Measurements from ENCODE around the gene TXNDC8.

Gene TXNDC8

DNA sequence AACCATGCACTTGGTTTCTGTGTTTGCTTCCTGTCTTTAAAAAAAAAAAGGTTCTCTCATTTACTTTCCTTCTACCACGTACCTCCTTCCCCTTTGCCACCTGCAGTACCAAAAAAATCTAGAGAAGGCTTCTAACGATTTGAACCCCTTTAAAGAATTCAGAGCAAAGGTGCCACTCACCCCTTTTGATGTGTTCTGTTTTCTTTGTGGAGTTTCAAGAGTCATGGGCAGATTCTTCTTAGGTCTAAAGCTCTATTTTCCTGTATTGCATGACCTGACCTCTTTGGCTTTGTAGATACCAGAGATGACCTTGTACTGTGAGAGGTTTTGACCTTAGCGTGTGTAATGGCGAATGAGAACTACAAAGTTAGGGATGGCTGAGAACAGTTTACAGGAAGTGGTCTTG, 29.0 kb downstream of the TXNDC8 start:
- H3K27ac ChIP-seq (ENCODE audit: low read depth in 2 of 2, low read length in 2 of 2), result no peak overlapping the region
- H3K4me3 ChIP-seq (ENCODE audit: low read length in 2 of 2), result peak overlapping the region in 1 of 2 donors; percentile 20

DNA sequence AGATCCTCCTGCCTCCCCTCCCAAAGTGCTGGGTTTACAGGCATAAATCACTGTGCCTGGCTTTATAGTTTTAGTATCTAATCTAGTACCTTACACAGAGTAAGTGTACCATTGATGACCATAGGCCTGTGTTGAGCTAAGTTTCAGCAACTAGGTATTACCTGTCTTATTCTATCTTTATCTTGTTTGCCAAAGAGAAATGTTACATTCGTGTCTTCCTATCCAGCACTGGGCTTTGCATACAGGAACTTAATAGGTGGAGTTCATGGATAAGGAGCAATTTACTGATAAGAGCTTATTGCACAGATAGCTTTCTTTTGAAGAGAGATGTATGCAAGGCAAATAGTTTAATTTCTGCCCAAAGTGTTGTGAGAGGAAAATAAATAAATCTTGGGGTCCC, 30.5 kb downstream of the TXNDC8 start:
- H3K9me3 ChIP-seq (ENCODE audit: control insufficient read depth in 2 of 2, low read length in 2 of 2), result no peaks in the 10 kb centered on the region
- no peak overlapping the region for H3K9ac ChIP-seq (ENCODE audit: low read depth in 1 of 2, low read length in 2 of 2)
- no peaks in the 10 kb centered on the region for H3K36me3 ChIP-seq (ENCODE audit: control insufficient read depth in 2 of 2, insufficient read depth in 2 of 2, low read length in 2 of 2)
- no peak overlapping the region for H3K27ac ChIP-seq (ENCODE audit: low read depth in 2 of 2, low read length in 2 of 2)
- H3K27me3 ChIP-seq (ENCODE audit: control insufficient read depth in 2 of 2, insufficient read depth in 2 of 2, low read length in 2 of 2), result no peaks in the 10 kb centered on the region
- no peak overlapping the region for H3K4me3 ChIP-seq (ENCODE audit: low read length in 2 of 2)
- H3K4me1 ChIP-seq (ENCODE audit: control insufficient read depth in 2 of 2, insufficient read depth in 2 of 2, low read length in 2 of 2), result no peaks in the 10 kb centered on the region

More for the DNA sequence above, 29.0 kb downstream of the TXNDC8 start:
- H3K4me1 ChIP-seq (ENCODE audit: control insufficient read depth in 2 of 2, insufficient read depth in 2 of 2, low read length in 2 of 2), result no peaks in the 10 kb centered on the region
- no peaks in the 10 kb centered on the region for H3K27me3 ChIP-seq (ENCODE audit: control insufficient read depth in 2 of 2, insufficient read depth in 2 of 2, low read length in 2 of 2)
- no peak overlapping the region for H3K9ac ChIP-seq (ENCODE audit: low read depth in 1 of 2, low read length in 2 of 2)
- no peaks in the 10 kb centered on the region for H3K9me3 ChIP-seq (ENCODE audit: control insufficient read depth in 2 of 2, low read length in 2 of 2)
- no peaks in the 10 kb centered on the region for H3K36me3 ChIP-seq (ENCODE audit: control insufficient read depth in 2 of 2, insufficient read depth in 2 of 2, low read length in 2 of 2)

DNA sequence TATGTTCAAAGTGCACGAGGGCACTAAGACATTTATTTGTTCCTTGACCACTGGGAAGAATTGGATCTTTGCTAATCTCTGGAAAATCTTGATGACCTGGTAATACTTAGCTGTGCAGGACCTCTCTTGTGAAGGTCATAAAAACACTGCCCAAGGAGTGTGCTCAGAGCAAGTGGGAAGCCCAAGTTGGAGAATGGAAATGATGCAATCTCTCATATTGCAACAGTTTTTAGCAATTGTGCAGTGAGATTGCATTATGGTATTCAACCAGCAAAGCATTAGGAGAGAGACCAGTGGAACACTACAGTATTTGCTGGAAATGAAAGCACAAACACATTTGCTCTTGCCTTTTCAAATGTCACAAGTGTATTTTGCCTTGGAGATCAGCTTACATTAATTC, 34.5 kb downstream of the TXNDC8 start:
- H3K27me3 ChIP-seq (ENCODE audit: control insufficient read depth in 2 of 2, insufficient read depth in 2 of 2, low read length in 2 of 2), result no peaks in the 10 kb centered on the region
- H3K9me3 ChIP-seq (ENCODE audit: control insufficient read depth in 2 of 2, low read length in 2 of 2), result no peaks in the 10 kb centered on the region
- no peak overlapping the region for H3K9ac ChIP-seq (ENCODE audit: low read depth in 1 of 2, low read length in 2 of 2)
- no peak overlapping the region for H3K4me3 ChIP-seq (ENCODE audit: low read length in 2 of 2)
- H3K4me1 ChIP-seq (ENCODE audit: control insufficient read depth in 2 of 2, insufficient read depth in 2 of 2, low read length in 2 of 2), result no peaks in the 10 kb centered on the region
- H3K27ac ChIP-seq (ENCODE audit: low read depth in 2 of 2, low read length in 2 of 2), result no peak overlapping the region
- no peaks in the 10 kb centered on the region for H3K36me3 ChIP-seq (ENCODE audit: control insufficient read depth in 2 of 2, insufficient read depth in 2 of 2, low read length in 2 of 2)

DNA sequence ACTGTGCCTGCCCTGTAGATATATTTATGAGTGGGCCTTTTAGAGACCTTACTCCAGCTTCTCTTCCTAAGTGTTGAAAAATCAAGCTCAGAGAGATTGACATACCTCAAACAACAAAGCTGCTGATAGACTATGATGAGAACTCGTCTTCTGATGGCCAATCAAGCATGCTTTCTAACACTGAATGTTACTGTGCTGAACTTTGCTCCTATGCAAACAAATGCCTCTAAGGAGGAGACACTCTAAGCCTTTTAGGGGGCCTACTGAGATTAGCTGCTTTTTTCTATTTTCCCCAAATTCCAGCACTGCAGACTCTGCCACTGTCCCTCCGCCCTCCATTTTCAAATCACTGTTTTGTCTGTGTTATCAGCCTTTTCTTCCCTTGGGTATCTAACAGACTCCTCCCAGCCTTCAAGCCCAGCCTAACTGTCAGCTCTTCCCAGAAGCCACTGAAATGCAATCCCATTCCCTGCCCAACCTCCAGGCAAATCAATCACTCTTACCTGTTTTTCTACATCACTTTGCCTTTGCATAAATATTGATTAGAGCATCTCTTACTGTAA, 39.5 kb downstream of the TXNDC8 start:
- Histone ChIP-seq H3K36me3 (ENCODE audit: control insufficient read depth in 2 of 2, insufficient read depth in 2 of 2, low read length in 2 of 2) (no peaks in the 10 kb centered on the region), H3K9me3 (ENCODE audit: control insufficient read depth in 2 of 2, low read length in 2 of 2) (no peaks in the 10 kb centered on the region), H3K9ac (ENCODE audit: low read depth in 1 of 2, low read length in 2 of 2) (no peak overlapping the region), H3K4me1 (ENCODE audit: control insufficient read depth in 2 of 2, insufficient read depth in 2 of 2, low read length in 2 of 2) (peaks cover 0 to 2% of the 10 kb centered on the region in 2 donors), H3K27me3 (ENCODE audit: control insufficient read depth in 2 of 2, insufficient read depth in 2 of 2, low read length in 2 of 2) (no peaks in the 10 kb centered on the region), H3K4me3 (ENCODE audit: low read length in 2 of 2) (no peak overlapping the region), H3K27ac (ENCODE audit: low read depth in 2 of 2, low read length in 2 of 2) (no peak overlapping the region)

- Histone ChIP-seq H3K27me3 (ENCODE audit: control insufficient read depth in 2 of 2, insufficient read depth in 2 of 2, low read length in 2 of 2) (no peaks in the 10 kb centered on the region), H3K36me3 (ENCODE audit: control insufficient read depth in 2 of 2, insufficient read depth in 2 of 2, low read length in 2 of 2) (no peaks in the 10 kb centered on the region), H3K4me3 (ENCODE audit: low read length in 2 of 2) (no peak overlapping the region), H3K9me3 (ENCODE audit: control insufficient read depth in 2 of 2, low read length in 2 of 2) (no peaks in the 10 kb centered on the region), H3K4me1 (ENCODE audit: control insufficient read depth in 2 of 2, insufficient read depth in 2 of 2, low read length in 2 of 2) (peaks cover 0 to 2% of the 10 kb centered on the region in 2 donors), H3K27ac (ENCODE audit: low read depth in 2 of 2, low read length in 2 of 2) (no peak overlapping the region), H3K9ac (ENCODE audit: low read depth in 1 of 2, low read length in 2 of 2) (no peak overlapping the region)
These were observed 44.4 kb downstream of the TXNDC8 start for GRCh38 chr9:110293248-110293647.

DNA sequence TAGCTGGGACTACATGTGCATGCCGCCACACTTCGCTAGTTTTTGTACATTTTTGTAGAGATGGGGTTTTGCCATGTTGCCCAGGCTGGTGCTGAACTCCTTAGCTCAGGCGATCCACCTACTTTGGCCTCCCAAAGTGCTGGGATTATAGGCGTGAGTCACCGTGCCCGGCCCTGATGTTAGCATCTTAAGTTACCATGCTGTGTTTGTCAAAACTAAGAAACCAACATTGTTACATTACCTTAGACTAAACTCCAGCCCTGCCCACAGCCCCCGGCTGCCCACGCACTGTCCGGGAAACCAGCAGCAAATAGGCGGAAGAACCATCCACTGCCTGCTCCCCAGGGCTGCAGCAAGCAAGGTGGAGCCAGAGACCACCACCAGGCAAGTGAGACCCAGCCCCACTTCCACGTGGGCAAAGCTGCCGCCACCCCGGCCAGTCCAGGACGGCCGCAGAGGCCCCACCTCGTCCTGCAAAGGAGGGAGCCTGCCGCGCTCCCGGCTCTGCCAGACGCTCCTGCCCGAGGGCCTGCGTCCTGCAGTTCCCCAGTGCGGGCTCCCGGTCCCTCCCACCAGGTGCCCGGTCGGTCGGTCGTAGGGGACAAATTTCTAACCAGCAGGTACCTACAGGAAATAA, 45.6 kb downstream of the TXNDC8 start:
- no peak overlapping the region for H3K4me3 ChIP-seq (ENCODE audit: low read length in 2 of 2)
- no peaks in the 10 kb centered on the region for H3K9me3 ChIP-seq (ENCODE audit: control insufficient read depth in 2 of 2, low read length in 2 of 2)
- H3K36me3 ChIP-seq (ENCODE audit: control insufficient read depth in 2 of 2, insufficient read depth in 2 of 2, low read length in 2 of 2), result no peaks in the 10 kb centered on the region
- no peaks in the 10 kb centered on the region for H3K27me3 ChIP-seq (ENCODE audit: control insufficient read depth in 2 of 2, insufficient read depth in 2 of 2, low read length in 2 of 2)
- no peaks in the 10 kb centered on the region for H3K4me1 ChIP-seq (ENCODE audit: control insufficient read depth in 2 of 2, insufficient read depth in 2 of 2, low read length in 2 of 2)
- H3K9ac ChIP-seq (ENCODE audit: low read depth in 1 of 2, low read length in 2 of 2), result no peak overlapping the region
- no peak overlapping the region for H3K27ac ChIP-seq (ENCODE audit: low read depth in 2 of 2, low read length in 2 of 2)

GRCh38 chr9:110290001-110290400, 47.7 kb downstream of the TXNDC8 start:
- no peak overlapping the region for H3K9ac ChIP-seq (ENCODE audit: low read depth in 1 of 2, low read length in 2 of 2)
- H3K9me3 ChIP-seq (ENCODE audit: control insufficient read depth in 2 of 2, low read length in 2 of 2), result no peaks in the 10 kb centered on the region
- no peaks in the 10 kb centered on the region for H3K36me3 ChIP-seq (ENCODE audit: control insufficient read depth in 2 of 2, insufficient read depth in 2 of 2, low read length in 2 of 2)
- H3K4me3 ChIP-seq (ENCODE audit: low read length in 2 of 2), result no peak overlapping the region
- no peaks in the 10 kb centered on the region for H3K27me3 ChIP-seq (ENCODE audit: control insufficient read depth in 2 of 2, insufficient read depth in 2 of 2, low read length in 2 of 2)
- H3K27ac ChIP-seq (ENCODE audit: low read depth in 2 of 2, low read length in 2 of 2), result no peak overlapping the region
- no peaks in the 10 kb centered on the region for H3K4me1 ChIP-seq (ENCODE audit: control insufficient read depth in 2 of 2, insufficient read depth in 2 of 2, low read length in 2 of 2)

DNA sequence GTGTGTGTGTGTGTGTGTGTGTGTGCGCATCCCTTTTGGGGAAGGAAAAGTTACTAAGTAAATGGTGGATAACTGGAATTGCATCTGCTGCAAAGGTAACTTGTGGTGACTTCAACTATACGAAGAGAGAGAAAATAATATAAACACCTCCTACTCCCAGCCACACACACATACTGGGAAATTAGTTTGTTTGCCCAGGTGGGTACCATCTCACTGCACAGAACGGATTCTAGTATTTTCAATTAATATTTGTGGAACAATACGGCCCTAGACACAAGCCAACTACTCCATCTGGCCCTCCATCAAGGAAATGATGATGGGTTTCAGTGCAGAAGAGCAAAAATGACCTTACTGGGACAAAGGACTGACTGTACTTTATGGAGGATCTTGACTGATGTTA, 49.2 kb downstream of the TXNDC8 start:
- H3K36me3 ChIP-seq (ENCODE audit: control insufficient read depth in 2 of 2, insufficient read depth in 2 of 2, low read length in 2 of 2), result no peaks in the 10 kb centered on the region
- H3K4me1 ChIP-seq (ENCODE audit: control insufficient read depth in 2 of 2, insufficient read depth in 2 of 2, low read length in 2 of 2), result peaks cover 4 to 7% of the 10 kb centered on the region in 2 donors
- H3K27me3 ChIP-seq (ENCODE audit: control insufficient read depth in 2 of 2, insufficient read depth in 2 of 2, low read length in 2 of 2), result no peaks in the 10 kb centered on the region
- no peak overlapping the region for H3K27ac ChIP-seq (ENCODE audit: low read depth in 2 of 2, low read length in 2 of 2)
- no peak overlapping the region for H3K4me3 ChIP-seq (ENCODE audit: low read length in 2 of 2)
- H3K9ac ChIP-seq (ENCODE audit: low read depth in 1 of 2, low read length in 2 of 2), result no peak overlapping the region
- H3K9me3 ChIP-seq (ENCODE audit: control insufficient read depth in 2 of 2, low read length in 2 of 2), result no peaks in the 10 kb centered on the region

GRCh38 chr9:110287289-110287680, 50.4 kb downstream of the TXNDC8 start:
- Histone ChIP-seq H3K9ac (ENCODE audit: low read depth in 1 of 2, low read length in 2 of 2) (no peak overlapping the region), H3K27me3 (ENCODE audit: control insufficient read depth in 2 of 2, insufficient read depth in 2 of 2, low read length in 2 of 2) (no peaks in the 10 kb centered on the region), H3K9me3 (ENCODE audit: control insufficient read depth in 2 of 2, low read length in 2 of 2) (no peaks in the 10 kb centered on the region), H3K4me1 (ENCODE audit: control insufficient read depth in 2 of 2, insufficient read depth in 2 of 2, low read length in 2 of 2) (peaks cover 12 to 14% of the 10 kb centered on the region in 2 donors), H3K4me3 (ENCODE audit: low read length in 2 of 2) (no peak overlapping the region), H3K27ac (ENCODE audit: low read depth in 2 of 2, low read length in 2 of 2) (no peak overlapping the region), H3K36me3 (ENCODE audit: control insufficient read depth in 2 of 2, insufficient read depth in 2 of 2, low read length in 2 of 2) (no peaks in the 10 kb centered on the region)

DNA sequence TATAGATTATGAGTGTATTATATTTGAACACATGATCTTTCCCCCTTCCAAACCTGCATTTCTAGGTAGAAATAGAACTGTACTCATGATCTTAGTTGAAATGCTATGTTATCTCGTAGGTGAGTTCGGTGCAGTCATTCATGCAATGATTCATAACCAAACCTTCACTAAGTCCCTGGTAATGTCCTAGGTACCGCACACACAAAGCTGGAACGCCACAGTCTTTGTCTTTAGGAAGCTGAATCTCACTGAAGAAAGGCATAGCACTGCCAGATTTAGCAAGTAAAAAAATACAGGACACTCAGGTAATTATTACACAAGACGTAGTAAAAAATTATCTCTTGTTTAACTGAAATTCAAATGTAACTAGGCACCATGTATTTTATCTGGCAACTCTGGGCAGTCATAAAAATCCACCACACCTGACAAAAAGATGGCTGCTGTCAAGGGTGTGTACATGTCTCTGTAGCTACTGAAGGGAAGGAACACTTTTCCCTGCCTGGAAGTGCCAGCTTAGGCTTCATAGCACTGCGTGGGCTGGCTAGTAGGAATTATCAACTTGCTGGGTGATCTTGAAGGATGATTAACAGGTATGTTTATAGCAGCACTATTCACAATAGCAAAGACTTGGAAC, 53.3 kb downstream of the TXNDC8 start:
- Histone ChIP-seq H3K27ac (ENCODE audit: low read depth in 2 of 2, low read length in 2 of 2) (peak overlapping the region; percentile 69 to 75), H3K9ac (ENCODE audit: low read depth in 1 of 2, low read length in 2 of 2) (no peak overlapping the region), H3K4me1 (ENCODE audit: control insufficient read depth in 2 of 2, insufficient read depth in 2 of 2, low read length in 2 of 2) (peaks cover 14% of the 10 kb centered on the region in 2 donors), H3K36me3 (ENCODE audit: control insufficient read depth in 2 of 2, insufficient read depth in 2 of 2, low read length in 2 of 2) (no peaks in the 10 kb centered on the region), H3K27me3 (ENCODE audit: control insufficient read depth in 2 of 2, insufficient read depth in 2 of 2, low read length in 2 of 2) (no peaks in the 10 kb centered on the region), H3K9me3 (ENCODE audit: control insufficient read depth in 2 of 2, low read length in 2 of 2) (no peaks in the 10 kb centered on the region), H3K4me3 (ENCODE audit: low read length in 2 of 2) (no peak overlapping the region)
